ENCODE data around the gene PSG2.
"Not testable (repeated sequence)": the region's sequence is repeated elsewhere in the genome, so short reads cannot be mapped to it uniquely, and the experiment has no call there.

The PSG2 gene

DNA sequence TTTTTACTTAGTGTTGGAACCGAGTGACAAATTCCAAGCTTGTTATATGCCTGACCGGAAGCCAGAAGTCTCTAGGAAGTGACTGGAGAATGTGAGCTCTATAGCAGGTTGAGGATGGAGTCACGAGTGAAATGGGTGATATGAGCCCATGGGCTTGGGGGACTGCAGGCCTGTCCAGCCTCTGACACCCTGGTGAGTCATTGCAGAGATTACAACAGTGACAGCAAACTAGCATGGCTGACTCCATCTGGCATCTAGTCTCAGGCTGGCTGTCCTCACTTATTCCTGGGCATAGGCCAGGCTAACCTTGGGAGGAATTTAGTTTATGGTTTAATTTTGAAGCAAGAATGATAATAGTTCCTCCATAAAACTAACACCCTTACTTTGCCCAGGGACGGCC, 4.6 kb downstream of the PSG2 start:
- DNase-seq (ENCODE audit: low read depth): not testable (repeated sequence)

DNA sequence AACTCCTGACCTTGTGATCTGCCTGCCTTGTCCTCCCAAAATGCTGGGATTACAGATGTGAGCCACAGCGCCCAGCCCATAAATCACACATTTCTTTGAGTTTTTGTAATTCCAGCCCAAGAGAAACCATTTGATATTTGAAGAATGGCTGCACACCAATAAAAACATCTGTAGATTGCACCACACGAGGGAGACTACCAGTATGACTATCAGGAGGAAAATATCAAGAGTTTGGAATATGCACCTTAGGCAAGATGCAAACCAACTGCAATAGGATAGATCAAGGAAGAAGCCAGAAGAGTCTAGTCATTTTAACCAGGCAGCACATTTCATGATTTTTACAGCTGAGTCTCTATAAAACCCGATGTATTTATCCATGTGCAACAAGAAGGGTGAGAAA, 20.1 kb downstream of the PSG2 start:
- not testable (repeated sequence) for DNase-seq (ENCODE audit: low read depth)

DNA sequence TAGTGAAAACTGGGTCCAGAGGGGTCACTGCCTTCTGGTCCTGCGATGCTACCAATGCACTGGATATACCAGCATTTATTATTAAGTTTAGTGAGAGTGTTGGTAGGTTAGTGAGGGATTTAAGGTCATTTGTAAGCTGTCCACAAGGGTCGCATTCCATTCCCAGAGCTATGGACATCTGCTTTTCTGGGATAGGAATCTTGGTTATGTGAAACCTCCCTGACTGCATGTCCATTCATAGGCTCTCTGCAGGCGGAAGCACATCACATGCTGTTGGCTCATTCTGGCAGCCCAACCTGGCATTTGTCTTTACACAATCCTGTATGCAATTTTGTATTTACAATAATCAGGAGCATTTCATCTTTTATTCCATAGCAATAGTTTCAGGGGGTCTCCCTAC, 21.2 kb downstream of the PSG2 start:
- not testable (repeated sequence) for DNase-seq (ENCODE audit: low read depth)

DNA sequence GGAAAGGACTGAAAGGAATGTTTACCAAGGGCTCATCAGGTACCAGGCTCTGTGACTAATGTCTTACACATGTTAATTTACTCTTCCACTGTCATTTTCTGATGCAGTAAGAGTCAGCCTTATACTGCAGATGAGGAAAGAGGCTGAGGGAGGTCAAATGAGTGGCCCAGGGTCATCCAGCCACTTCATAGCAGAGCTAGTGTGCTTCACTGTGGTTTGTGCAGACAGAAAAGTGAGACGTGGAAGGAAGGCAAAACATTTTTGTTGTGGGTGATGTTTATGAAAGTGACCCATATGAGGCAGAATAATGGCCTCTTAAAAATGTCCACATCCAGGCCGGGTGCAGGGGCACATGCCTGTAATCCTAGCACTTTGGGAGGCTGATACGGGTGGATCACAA, 22.2 kb downstream of the PSG2 start:
- not testable (repeated sequence) for DNase-seq (ENCODE audit: low read depth)

DNA sequence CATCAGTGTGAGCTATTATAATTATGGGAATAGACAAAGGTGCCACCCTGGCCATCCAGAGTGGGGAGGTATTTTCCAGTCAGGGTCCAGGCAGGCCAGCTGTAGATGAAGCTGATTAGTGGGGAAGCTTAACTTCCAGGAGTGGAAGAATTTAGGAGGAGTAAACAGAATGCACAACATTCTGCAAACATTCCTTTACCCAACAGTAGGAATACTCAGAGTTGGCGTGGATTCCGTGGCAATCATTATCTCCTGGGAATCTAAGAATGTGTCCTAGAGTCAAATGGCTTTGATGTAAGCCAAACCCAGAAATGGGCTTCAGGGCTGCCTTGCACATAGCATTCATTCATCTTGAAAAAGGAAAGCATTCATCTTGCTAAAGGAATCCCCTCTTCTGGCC, 23.0 kb downstream of the PSG2 start:
- not testable (repeated sequence) for DNase-seq (ENCODE audit: low read depth)

DNA sequence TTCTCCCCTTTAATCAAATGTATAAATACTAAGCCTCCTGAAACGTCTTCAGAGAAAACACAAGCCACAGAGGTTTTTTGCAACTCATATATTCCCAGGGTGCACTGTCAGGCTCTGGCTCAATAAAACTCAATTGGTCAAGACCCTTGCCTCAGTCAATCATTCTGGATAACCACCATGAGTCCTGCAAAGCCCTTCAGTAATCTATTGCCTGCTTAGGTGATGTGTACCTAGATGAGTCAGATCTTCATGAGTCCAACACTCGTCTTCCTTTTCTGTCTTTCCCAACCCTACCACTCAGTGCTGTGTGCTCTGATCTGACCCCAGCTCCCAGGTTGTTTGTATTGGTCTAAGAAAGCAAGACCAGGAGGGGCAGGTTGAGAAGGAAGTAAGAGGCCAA, 24.1 kb downstream of the PSG2 start:
- DNase-seq (ENCODE audit: low read depth): not testable (repeated sequence)

DNA sequence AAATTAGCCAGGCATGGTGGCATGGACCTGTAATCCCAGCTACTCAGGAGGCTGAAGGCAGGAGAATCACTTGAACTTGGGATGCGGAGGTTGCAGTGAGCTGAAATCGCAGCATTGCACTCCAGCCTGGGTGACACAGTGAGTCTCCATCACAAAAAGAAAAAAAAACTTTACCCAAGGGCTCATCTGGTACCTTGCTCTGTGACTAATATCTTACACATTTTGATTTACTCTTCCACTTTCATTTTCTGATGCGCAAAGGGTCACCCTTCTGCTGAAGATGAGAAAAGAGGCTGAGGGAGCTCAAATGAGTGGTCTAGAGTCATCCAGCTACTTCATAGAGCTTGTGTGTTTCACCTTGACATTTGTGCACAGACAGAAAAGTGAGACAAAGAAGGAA, 34.5 kb downstream of the PSG2 start:
- not testable (repeated sequence) for DNase-seq (ENCODE audit: low read depth)

DNA sequence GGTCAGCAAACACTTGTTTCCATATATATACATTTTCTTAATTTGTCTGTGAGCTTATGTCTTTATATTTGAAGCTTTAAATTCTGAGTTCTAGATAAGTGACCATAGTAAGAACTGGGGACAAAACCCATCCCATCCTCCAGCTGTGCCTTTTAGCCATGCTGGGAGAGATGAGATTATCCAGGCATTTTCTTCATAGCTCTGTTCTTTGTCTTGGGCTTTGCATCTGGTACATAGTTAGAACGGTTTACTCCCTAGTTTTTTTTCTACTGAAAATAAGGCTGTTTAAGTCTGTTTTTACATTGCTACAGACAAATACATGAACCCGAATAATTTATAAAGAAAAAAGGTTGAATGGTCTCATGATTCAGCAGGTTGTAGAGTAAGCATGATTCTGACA, 35.9 kb downstream of the PSG2 start:
- not testable (repeated sequence) for DNase-seq (ENCODE audit: low read depth)

DNA sequence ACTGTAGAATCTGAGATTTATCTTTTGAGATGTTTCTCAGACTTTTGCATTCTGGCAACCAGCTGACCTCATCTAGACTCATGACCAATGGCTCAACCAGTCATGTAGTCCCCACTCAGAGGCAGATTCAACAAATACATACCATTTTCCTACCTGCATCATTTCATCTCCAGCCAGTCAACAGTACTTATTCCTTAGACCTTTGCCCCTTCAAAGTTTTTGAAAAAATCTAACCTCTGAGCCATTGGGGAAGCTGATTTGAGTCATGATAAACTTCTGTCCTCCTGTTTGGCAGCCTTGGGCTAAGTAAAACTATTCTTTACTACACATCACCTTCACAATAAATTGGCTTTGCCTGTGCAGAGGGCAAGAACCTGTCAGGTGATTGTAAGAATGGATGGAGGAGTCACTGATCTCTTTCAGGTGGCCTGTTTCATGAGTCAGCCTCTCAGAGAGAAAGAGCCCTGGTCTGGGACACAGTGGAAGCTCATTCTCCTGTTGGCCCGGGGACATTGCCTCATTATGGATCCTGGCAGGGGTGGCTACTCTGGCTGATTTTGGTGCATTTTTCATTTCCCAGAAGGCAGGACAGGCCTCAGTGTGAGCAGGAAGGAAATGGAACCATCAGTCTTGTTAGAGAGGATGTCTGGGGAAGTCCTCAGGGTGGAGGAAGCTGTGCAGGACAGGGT, 38.9 kb downstream of the PSG2 start:
- not testable (repeated sequence) for DNase-seq (ENCODE audit: low read depth)

DNA sequence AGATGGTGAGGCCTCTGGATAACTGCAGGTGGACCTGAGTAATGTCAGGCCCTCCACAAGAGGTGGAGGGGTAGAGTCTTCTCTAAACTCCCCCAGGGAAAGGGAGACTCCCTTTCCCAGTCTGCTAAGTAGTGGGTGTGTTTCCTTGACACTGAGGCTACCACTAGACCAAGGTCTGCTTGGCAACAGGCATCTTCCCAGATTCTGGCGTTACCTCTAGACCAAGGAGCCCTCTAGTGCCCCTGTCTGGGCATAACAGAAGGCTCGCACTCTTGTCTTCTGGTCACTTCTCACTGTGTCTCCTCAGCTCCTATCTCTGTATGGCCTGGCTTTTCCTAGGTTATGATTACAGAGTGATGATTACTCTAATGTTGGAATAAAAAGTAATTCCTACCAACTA, 50.9 kb downstream of the PSG2 start:
- not testable (repeated sequence) for DNase-seq (ENCODE audit: low read depth)

DNA sequence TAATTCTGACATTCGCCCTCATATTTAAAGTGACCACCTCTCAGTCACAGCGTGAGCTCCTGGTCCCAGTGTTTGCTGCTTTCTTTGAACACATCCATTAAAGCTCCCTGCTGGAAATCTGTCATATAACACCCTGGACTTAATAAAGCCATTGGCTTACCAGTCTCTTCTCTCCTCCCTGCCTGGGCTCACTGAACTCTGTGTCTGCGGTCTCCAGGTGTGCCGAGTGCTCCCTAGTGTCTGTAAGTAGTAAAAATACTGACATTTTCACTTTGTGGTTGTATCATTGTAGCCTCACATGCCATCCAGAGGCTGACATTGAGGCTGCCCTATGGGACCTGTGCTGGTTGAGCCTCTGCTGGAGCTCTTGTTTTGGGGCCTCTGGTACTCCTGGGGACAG, 53.6 kb downstream of the PSG2 start:
- no peak for DNase-seq (ENCODE audit: low read depth)

DNA sequence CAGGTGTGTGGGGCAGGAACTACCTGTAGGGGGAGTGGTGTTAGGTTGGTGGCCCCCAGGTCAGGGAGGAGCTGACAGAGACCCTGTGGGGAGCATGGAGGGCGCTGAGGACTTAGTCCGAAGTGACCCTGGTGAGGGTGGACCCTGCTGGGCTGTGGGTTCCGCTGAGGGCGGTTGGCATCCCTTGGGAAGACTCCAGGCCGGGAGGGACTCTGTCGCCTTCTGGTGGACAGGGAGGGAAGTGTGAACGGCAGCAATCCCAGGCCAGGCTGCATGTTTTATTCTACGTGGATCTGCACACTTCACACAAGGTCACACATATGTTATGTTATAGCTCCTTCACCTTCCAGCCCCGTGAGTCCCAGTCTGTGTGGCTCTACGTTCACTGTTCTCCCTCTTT, 54.5 kb downstream of the PSG2 start:
- not testable (repeated sequence) for DNase-seq (ENCODE audit: low read depth)

DNA sequence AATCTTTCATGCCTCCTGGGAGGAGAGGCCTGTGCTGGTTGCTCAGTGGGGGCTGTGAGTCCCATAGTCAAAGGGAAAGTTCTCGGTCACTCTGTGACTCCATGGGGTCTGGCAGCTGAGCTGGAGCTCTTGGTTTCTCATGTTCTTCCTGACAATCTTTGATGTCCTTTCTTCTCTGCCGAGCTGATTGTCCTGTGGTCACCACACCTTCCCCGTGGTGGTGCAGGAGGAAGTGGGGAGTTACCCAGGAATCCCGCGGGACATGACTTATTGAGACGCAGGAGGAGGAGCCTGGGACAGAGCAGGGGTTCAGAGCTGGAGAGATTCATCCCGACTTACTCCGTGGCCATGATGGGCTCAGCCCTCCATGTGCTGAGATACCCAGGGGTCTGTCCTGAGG, 55.4 kb downstream of the PSG2 start:
- DNase-seq (ENCODE audit: low read depth): not testable (repeated sequence)

DNA sequence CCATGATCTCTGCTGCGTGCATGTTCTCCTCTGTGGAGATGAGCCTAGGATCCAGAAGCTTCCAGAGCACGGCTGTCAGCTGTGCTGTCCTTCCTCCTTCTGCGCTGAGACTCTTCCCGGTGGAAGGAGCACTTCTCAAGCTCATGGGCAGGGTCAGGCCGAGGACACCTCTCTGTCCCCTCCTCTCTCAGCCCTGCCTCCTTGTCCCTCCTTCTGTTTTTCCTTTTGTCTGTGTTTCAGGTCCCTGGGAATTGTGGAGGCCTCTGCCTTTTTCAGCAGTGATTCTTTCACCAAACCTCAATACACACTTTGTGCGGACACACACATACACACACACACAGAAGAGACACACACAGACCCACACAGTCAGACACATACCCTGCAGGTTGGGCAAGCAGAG, 56.1 kb downstream of the PSG2 start, which contains the start of gene PSG11:
Gene PSG11, minus strand, starts transcription at position 101 of the 400 bp plus-strand sequence. Its CDS starts 97 bp downstream, at position 4.
- DNase-seq (ENCODE audit: low read depth): not testable (repeated sequence)

DNA sequence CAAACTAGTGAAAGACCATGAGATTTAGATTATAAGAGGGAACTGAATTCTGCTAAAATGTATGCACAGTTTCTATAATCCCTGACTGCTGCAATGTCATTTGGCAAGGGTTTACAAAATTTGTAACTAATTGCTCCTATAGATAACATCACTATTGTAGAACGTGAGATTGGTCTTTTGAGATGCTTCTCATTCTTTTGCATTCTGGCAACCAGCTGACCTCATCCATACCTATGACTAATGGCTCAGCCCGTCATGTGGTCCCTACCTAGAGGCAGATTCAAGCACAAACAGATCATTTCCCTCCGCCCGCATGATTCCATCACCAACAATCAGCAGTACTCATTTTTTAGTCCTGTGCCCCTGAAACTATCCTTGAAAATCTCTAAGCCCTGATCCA, 60.4 kb downstream of the PSG2 start:
- DNase-seq (ENCODE audit: low read depth): not testable (repeated sequence)

DNA sequence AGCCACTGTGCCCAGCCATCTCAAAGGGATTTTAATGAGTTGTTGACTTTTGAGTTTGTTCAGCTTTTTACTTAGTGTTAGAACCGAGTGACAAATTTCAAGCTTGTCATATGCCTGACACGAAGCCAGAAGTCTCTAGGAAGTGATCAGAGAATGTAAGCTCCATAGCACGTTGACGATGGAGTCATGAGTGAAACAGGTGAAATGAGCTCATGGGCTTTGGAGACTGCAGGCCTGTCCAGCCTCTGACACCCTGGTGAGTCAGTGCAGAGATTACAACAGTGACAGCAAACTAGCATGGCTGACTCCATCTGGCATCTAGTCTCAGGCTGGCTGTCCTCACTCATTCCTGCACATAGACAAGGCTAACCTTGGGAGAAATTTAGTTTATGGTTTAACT, 60.9 kb downstream of the PSG2 start:
- DNase-seq (ENCODE audit: low read depth): not testable (repeated sequence)

DNA sequence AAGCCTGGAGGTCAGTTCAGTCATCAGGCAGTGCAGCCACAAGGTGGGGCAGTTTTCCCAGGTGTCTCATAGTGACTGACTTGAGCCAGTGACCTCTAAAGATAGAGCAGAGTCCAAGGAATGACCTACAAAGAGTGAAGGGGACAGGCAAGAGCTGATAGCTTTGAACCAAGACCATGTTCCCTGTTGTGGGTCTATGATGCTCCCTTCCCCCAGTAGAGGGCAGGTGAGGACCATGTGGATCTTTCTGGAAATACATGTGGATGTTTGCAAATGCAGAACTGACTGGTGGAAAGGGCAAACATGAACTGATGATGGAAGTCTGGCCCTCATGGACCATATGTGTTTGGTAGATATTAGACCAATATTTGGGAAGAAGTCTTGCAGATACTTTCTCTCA, 62.9 kb downstream of the PSG2 start:
- DNase-seq (ENCODE audit: low read depth): not testable (repeated sequence)

Measured in activated T-cell treated with anti-CD3 and anti-CD28 coated beads for 48 hours (primary cell).